ENCODE measurements around the gene C3orf20. TPM values are rescaled to one million over a fixed set of nuclear protein-coding genes. Genes with fewer than 3 reads are reported as not detected.

C3orf20 gene
- total and polyA plus RNA-seq, 2 experiments from 2014 or later: not detected

DNA sequence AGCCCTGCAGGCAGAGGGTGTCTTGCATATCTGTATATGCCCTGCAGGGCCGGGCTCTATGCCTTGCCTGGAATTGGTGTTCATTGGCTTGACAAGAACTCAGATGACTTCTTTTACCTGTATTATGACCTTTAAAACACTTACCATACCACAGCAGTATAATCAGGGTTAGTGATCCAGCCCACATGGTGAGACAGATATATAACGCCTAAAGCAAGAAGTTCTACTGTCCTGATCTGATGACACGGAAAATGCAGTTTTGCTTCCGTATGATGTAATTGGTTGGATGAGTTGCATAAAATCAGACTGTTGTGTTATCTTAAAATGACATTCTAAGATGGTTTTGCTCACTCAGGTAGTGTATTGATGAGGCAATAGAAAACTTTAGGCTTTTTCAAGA, 14.0 kb upstream of the C3orf20 start:
- Mint-ChIP-seq H3K36me3 (ENCODE audit: low read depth) (peaks cover 82% of the 10 kb centered on the region), H3K9me3 (no peaks in the 10 kb centered on the region), H3K4me1 (no peaks in the 10 kb centered on the region), H3K27me3 (ENCODE audit: insufficient read depth, low read depth, poor library complexity) (no peaks in the 10 kb centered on the region), H3K4me3 (no peak overlapping the region), H3K27ac (no peak overlapping the region)
- ATAC-seq: no peak
- TF ChIP-seq, protein P1, sequence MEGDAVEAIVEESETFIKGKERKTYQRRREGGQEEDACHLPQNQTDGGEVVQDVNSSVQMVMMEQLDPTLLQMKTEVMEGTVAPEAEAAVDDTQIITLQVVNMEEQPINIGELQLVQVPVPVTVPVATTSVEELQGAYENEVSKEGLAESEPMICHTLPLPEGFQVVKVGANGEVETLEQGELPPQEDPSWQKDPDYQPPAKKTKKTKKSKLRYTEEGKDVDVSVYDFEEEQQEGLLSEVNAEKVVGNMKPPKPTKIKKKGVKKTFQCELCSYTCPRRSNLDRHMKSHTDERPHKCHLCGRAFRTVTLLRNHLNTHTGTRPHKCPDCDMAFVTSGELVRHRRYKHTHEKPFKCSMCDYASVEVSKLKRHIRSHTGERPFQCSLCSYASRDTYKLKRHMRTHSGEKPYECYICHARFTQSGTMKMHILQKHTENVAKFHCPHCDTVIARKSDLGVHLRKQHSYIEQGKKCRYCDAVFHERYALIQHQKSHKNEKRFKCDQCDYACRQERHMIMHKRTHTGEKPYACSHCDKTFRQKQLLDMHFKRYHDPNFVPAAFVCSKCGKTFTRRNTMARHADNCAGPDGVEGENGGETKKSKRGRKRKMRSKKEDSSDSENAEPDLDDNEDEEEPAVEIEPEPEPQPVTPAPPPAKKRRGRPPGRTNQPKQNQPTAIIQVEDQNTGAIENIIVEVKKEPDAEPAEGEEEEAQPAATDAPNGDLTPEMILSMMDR (conservative IDR thresholded peaks at IDR 0.05; ENCODE audit: low read depth in 2 of 2): no peak
- no peak for TF ChIP-seq ZNF114 (CRISPR knock-in tag; IDR thresholded peaks at IDR 0.05)
- no peak for TF ChIP-seq NANOG (IDR thresholded peaks at IDR 0.05; ENCODE audit: borderline replicate concordance)
- no peak for TF ChIP-seq EZH2phosphoT487 (IDR thresholded peaks at IDR 0.05; ENCODE audit: unreplicated experiment)
- TF ChIP-seq CREB1 (CRISPR knock-in tag; IDR thresholded peaks at IDR 0.05; ENCODE audit: low read depth): no peak
- H4K20me1 ChIP-seq (replicated peaks; ENCODE audit: insufficient read depth): peaks cover 11% of the 10 kb centered on the region; the same call in 1 of the 2 replicates
- H3F3A ChIP-seq (replicated peaks; ENCODE audit: low read depth): no peaks in the 10 kb centered on the region
- no peak overlapping the region for H3K4me2 ChIP-seq
- no peaks in the 10 kb centered on the region for H3K9me2 ChIP-seq (ENCODE audit: insufficient read depth)
- peaks cover 64% of the 10 kb centered on the region for H3K36me3 ChIP-seq (ENCODE audit: insufficient read depth)
- H3K79me2 ChIP-seq (replicated peaks; ENCODE audit: insufficient read depth): no peaks in the 10 kb centered on the region
- DNase-seq (ENCODE audit: low spot score): no peak
- H3K27me3 ChIP-seq (ENCODE audit: insufficient read depth): no peaks in the 10 kb centered on the region
- no peaks in the 10 kb centered on the region for H3K4me1 ChIP-seq (ENCODE audit: insufficient read depth)
- no peak overlapping the region for H3K4me3 ChIP-seq
- no peak overlapping the region for H3K27ac ChIP-seq (ENCODE audit: low read depth)
- H2AFZ ChIP-seq: no peak overlapping the region

DNA sequence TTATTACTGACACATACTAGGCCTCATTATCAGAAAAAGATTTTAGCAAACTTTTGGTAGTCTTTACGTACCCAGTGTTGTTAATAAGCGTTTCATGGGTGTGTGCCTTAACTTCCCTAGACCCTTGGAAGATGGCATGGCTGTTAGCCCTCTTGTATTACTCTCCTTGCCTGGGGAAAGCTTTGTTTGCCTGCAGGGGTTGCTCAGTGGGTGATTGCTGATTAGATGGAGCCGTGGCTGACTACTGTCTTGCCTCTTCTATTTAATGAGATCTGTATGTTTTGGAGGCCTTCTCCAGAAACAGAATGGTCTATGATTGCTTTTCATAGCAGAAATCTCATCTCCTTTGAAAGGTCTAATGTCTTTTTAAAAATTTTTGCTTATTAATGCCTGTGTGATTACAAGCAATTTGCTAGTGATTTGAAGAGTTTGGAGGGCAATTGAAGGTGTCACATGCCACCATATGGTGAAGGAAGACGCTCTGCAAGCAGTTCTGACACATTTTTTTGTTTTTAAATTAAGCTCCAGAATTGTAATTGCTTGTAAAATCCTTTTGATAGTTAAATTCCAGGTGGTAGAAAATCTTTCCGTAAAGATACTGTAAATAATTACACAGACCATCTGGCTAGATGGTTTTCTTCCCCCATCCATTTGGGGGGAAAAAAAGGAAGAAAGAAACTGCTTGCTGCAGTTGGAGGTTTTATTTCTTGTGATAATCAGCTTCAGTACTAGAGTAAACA, 11.4 kb upstream of the C3orf20 start:
- Mint-ChIP-seq H3K36me3 (ENCODE audit: low read depth) (peaks cover 79% of the 10 kb centered on the region), H3K27ac (no peak overlapping the region), H3K4me1 (no peaks in the 10 kb centered on the region), H3K4me3 (no peak overlapping the region), H3K27me3 (ENCODE audit: insufficient read depth, low read depth, poor library complexity) (no peaks in the 10 kb centered on the region), H3K9me3 (no peaks in the 10 kb centered on the region)
- Histone ChIP-seq H3K79me2 (replicated peaks; ENCODE audit: insufficient read depth) (no peaks in the 10 kb centered on the region), H3K4me3 (no peak overlapping the region), H3K4me1 (ENCODE audit: insufficient read depth) (no peaks in the 10 kb centered on the region), H3K36me3 (ENCODE audit: insufficient read depth) (peaks cover 65% of the 10 kb centered on the region), H3F3A (replicated peaks; ENCODE audit: low read depth) (no peaks in the 10 kb centered on the region), H3K4me2 (no peak overlapping the region), H3K9me2 (ENCODE audit: insufficient read depth) (no peaks in the 10 kb centered on the region), H2AFZ (no peak overlapping the region), H4K20me1 (replicated peaks; ENCODE audit: insufficient read depth) (peaks cover 6% of the 10 kb centered on the region; the same call in 1 of the 2 replicates), H3K27me3 (ENCODE audit: insufficient read depth) (no peaks in the 10 kb centered on the region), H3K27ac (ENCODE audit: low read depth) (no peak overlapping the region)
- no peak for TF ChIP-seq REST (IDR thresholded peaks at IDR 0.05; ENCODE audit: unreplicated experiment)
- no peak for TF ChIP-seq ZNF114 (CRISPR knock-in tag; IDR thresholded peaks at IDR 0.05)
- TF ChIP-seq EZH2 (IDR thresholded peaks at IDR 0.05; ENCODE audit: low read depth, unreplicated experiment): no peak
- TF ChIP-seq NANOG (IDR thresholded peaks at IDR 0.05; ENCODE audit: borderline replicate concordance): no peak
- DNase-seq (ENCODE audit: low spot score): no peak
- ATAC-seq: no peak
